Activated CD8-positive, alpha-beta memory T cell treated with anti-CD3 and anti-CD28 coated beads, Interleukin-2, amount 50 U/mL, for 1 hour (primary cell): ENCODE results near the gene FAM174C.

Experiments used
- DNase-seq: peaks from one replicate; pipeline ENCODE4 v3.0.0-alpha.2; 2020; ENCODE audit errors: extremely low read depth

FAM174C gene

DNA sequence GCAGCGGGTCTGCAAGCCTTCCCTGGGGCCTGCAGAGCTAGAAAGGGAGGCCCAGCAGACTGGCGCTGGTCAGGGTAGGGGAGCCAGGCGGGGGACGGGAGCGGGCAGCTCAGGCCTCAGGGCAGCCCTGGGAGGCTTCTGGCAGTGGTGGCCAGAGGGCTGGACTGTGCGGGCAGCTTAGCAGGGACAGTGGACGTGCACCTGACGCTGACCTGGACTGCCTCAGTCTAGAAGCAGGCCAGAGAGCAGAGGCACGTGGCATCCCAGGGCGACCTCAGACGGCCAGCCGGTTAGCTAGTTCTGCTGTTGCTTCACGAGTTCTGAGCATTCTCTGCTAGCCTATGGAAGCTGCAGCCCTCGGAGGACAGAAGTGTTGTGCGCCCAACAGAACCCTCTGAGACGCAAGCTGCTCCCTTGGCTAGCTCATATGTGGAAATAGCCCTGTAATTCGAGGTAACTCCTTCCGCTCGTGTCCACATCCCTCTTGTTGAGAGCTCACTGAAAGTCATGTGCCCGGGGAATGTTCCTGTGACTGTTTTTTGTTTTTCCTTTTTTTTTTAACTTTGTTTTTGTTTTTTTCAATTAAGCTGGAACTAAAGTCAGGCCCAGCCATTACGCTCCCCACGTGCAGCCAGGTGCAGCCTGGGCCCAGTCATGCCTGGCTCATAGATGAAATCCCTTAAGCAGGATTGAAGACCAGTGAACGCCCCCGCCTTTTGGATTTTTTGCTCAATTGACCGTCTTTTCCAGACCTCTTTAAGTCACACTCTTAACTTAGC, 1.9 kb upstream of the FAM174C start:
- DNase-seq = no peak

DNA sequence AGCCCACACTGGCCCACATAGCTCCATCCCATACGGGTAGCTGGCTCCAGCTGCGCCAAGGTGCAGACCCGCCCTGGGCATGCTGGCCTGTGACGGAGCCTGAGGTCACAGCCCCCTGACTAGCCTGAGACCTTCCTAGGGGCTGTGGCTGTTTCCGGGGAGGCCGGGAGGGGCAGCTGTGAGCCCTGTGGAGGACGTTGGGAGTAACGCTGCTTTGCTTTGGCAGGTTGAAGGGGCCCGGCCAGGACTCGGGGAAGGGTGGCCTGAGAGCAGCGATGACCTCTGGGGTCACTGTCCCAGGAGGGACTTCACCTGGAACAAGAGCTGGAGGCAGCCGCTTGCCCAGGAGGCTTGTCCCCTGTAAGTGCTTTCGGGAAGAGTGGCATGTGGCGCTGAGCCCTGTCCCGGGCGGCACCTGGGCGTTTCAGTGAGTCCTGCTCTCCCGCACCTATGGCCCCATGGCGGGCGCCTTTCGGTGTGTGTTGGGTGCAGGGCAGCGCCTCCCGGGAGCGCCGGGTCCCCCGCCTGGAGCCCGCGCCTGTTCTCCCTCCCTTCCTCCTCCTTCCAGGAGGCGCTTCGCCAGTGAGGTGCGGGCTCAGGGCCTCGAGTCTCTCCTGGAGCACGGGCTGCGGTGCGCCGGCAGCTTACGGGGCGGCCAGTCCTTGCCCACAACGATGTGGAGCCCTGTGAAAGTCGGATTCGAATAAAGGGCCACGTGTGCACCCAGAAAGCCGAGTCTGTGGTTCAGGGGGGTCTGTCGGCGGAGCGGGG, 1.1 kb upstream of the FAM174C start:
- no peak for DNase-seq

DNA sequence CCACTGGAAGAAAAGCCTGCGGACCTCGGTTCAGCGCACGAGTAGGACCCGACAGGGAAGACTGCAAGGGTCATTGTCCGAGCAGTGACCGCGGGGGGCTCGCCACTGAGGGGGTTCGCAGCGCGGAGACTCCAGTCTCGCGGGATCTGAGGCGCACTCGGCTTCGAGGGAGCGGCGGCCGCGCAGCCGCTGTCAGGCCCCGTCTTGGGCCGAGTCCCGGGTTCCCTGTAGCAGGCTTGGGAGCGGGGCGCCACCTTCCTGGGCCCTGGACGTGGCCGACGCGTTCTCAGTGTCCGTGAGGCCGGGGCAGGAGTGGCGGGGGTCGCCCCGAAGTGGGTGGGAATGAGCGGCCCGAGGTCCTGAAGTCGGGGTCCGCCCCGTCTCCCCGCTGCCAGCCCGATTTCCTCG, 474 bp upstream of the FAM174C start:
- DNase-seq = no peak

DNA sequence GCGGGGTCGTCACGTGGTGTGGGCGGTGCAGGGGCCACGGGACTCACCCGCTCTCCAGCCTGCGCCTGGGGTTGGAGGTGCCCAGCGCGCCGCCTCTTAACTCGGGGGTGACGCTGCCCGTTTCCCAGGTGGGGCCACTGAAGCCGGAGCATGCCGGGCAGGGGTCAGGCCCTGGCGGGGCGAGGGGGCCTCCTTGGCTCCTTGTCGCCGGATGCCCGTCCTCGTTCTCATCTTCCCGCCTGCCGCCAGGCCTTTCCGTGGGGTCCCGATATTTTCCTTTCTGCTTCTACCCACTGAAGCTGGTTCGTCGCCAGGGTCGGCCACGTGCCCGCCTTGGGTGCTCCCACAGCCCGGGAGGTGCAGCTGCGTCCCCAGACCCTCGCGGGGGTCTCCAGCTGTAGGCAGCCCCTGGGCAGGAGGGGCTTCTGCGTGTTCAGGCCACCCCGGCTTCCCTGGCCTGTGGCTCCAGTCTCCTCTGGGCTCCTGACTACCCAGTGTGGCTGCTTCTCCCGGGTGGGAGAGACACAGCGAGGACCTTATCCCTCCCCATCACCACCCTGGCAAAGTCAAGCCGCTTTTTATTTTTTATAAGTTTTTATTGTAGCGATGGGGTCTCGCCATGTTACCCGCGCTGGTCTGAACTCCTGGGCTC, 772 bp downstream of the FAM174C start:
- DNase-seq = no peak

DNA sequence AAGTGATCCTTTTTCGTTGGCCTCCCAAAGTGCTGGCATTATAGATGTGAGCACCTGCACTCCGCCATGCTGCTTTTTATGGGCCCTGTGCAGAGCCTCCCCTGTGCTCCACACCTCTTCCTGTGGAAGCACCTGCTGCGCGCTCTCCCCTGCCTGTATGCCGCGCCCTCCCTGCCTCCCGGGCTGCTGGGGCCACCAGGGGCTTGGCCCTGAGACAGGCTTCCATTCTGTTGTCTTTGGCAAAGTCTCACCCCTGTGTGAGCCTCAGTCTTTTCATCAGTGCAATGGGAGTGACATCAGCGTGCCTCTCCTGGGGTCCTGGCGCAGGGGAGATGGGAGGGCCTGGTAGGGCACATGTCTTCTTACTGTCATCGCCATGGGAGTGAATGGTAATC, 1.3 kb downstream of the FAM174C start:
- DNase-seq = no peak

DNA sequence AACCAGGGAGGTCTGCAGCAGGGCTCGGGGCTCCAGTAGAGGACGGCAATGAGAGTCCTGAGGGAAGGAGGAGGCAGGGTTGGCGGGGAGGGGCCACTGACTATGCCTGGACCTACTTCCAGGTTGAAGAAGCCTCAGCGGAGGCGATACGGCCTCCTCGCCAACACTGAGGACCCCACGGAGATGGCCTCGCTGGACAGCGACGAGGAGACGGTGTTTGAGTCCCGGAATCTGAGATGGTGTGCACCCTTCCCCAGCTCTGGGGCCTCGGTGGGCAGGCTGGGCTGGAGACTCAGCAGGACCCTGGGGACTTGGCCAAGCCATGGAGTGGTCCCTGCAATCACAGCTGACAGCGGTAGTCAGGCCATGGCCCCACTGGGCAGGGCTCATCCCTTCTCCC, 1.7 kb downstream of the FAM174C start:
- DNase-seq = no peak

DNA sequence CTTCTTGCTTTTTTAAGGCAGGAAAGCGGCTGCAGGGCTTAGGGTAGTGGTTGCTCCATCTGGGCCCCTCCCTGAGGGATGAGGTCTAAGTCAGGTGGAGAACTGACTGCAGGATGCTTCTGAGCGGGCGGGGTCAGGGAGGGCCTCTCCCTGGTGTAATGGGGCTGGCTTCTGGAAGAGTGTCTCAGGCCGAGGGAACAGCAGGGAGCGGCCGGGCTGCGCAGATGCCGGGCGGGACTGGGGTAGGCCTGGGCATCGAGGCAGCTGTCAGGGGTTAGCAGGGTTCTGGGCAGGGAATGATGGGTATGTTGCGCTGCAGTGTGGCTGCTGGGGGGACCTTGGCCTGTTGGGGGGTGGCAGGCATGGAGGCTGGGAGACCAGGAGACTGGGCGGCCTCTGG, 2.7 kb downstream of the FAM174C start:
- DNase-seq = no peak

DNA sequence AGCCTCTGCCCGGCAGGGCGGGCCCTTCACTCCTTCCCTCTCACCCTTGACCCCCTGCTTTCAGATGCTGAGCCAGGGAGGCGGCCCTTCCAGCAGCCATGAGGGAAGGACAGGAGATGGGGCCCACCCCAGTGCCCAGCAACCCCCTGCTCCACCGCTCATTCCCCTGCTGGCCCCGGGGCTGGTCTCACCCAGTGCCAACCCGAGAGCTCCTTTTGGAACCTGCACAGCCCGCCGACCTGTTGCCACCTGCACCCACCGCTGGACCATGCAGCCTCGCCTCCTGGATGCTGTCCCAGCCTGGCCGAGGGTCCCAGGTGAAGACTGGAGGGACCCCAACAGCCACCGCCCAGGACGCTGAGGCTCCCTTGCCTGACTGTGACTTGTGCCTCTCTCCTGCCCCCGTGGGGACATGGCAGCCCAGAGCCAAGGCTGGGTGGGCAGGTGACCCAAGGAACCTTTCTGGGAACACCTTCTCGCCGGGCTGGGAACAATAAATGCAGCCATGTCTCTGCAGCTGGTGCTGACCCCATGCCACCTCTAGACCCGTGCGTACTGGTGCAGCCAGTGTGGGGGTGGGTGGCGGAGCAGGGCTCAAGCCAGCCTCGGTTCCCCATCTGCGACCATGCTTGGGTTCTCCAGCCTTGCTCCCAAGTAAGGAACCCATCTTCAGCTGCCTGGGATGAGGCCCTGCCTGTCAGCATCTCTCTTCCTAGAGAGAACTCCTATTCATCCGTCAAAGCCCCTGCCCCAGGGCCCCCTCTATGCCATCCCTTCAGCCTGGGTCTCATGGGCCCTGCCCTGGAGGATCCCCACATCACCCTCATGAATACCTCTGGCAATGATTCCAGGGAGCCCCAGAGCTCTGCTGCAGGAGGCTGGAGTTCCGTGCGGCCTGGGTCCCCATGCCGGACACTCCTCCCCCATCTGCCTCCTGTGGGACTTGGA, 3.7 kb downstream of the FAM174C start:
- DNase-seq = no peak

DNA sequence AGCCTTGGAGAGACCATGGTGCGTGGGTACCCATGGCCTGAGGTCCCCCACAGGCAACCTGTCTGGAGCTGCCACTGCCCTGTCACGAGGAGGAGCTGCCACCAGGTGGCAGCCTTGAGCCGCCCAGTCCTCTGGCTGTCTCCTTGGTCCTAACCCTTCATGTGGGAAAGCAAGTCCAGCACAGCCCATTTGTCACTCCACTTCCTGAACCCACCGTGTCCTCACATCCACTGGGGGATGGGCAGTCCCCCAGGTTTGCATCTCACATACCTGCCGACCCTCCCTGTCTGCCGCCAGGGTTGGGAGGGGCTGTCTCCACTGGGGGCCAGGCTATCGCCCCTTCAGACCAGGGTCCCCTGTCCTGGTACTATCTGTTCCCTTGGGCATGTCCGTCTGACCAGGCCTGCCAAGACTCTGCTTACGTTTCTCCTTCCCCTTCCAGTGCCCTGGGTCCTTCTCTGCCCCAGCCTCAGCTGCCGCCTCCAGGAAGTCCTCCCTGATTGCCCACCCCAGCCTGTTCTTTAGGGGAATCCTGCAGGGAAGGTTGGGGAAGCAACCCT, 4.5 kb downstream of the FAM174C start:
- no peak for DNase-seq

DNA sequence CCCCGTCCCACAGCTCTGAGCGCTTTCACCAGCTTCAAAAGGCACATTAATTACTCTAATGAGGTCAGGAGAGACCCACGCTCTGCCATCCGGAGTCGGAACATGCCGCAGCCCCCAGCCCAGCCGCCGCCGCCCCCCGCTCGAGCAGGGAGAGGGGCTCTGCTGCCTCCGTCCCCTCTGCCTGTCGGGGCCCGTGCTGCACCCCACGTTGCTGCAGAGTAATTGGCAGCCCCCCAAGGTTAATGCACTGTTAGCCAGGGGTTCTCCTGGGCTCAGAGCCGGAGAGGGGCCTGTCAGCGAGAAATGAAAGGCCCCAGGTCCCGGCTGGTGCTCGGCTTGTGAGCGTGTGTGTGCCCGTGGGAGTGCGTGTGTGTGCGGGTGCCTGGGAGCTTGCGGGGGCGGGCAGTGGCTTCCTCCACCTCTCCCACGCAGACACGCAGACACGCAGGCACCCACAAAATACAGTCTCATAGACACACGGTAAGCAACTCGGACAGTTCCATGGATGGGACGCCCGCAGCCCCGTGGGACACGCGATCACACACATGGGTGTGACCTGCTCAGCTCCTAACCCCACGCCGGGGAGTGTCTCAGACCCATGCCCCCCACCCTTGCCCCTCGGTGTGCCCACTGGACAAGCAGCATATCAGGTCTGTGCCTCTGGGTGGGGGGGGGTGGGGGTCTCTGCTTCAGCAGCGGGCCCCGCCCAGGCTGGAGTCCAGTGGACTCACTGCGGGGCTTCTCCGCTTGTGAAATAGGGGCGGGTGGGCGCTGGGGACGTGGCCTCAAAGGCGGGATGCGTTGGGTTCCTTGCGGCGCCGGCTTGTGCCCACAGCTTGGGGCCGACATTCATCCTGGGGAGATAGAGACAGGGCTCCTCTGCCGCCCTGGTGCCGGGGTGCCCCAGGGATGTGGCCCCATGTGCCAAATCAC, 5.6 kb downstream of the FAM174C start:
- DNase-seq = no peak

DNA sequence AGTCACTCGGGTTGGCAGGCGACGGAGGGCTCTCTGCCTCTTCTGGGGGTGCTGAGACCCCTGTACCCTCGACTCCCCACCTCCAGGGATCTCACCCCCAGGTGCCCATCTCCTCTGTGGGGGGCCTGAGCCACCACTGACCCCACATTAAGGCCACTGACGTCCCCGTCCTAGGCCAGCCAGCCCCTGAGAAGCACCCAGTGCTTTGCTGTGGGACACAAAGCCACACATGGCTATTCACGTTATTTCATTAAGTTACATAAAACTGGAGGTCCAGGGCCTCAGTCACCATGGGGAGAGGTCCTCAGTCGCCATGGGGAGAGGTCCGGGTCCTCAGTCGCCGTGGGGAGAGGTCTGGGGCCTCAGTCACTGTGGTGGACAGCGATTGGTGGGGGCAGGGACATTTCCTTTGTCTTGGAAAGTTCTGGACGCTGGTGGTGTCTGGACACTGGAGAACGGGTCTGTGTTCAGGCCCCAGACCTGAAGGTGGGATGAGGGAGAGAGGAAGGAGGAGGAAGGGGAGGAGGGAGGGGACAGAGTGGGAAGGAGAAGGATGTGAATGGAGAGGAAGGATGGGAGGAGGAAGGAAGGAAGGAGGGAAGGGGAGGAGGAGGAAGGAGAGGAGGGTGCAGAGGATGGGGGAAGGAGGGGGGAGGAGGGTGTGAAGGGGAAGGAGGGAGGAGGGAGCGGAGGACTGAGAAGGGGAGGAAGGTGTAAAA, 6.4 kb downstream of the FAM174C start:
- no peak for DNase-seq

DNA sequence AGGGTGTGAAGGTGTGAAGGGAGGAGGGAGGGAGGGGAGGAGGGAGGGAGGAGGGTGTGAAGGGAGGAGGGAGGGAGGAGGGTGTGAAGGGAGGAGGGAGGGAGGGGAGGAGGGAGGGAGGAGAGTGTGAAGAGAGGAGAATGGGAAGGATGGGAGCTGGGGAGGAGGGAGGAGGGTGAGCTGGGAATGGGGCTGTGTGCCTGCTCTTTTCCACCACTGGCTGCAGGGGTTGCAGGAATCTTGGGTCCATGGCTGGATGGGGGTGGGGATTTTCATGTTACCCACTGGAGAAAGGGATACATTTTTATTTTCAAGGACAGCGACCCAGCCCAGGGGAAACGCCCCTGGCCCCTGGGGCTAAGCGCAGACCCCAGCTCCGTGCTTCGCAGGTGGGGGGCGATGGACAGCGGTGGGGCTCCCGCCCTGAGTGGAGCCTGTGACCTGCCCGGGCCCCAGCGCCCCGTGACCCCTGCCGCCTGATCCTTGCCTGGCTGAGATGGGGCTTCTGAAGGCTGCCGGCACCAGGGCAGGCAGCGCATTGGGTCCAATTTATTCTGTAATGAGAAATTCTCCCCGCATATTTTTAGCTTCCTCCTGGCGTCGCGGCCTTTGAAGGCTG, 7.4 kb downstream of the FAM174C start:
- no peak for DNase-seq

DNA sequence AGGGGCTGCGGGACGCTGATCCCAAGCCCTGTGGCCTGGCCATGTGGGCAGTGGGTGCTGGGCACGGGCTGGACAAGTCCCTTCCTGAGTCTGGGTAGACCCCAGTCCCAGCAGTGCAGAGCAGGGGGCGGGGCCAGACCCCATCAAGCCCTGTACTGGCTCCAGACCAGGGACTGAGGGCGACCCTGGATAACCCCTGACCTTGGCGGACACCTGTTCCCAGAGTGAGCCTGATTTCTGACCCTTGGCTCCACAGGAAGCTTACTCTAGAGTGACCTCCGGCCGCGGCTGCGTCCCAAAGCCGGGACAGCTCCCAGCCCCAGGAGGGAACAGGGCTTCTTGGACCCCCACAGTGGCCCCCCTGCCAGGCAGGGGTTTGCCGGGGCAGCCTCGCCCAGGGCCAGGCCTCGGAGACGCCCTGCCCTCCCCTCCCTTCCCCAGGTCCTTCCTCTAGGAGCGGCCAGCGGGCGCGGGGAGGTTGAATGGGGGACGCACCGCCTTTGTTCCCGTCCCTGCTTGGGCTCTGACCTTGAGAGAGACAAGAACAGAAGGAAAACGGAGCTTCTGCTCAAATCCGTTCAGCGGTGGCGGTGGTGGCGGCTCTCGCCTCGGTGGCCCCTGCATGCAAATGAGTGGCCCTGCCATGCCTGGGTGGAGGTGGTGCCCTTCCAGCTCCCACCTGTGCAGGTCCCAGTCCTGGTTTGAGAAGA, 8.0 kb downstream of the FAM174C start:
- no peak for DNase-seq

DNA sequence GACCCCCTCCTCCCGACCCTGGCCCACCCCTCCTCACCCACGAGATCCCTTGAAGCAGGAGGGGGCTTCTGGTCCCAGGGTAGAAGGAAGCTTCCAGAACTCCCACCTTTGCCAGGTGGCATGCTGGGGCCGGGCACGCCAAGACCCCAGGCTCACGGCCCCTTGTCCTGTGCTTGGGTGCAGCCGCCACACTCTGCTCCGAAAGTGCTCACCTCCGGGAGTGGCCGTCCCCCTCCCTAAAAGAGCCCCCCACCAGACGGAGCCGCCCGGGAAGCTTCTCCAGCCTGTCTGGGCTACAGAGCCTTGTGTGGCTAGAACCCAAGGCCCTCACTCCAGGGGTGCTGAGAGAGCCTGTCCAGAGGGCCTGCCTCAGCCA, 8.6 kb downstream of the FAM174C start:
- no peak for DNase-seq

DNA sequence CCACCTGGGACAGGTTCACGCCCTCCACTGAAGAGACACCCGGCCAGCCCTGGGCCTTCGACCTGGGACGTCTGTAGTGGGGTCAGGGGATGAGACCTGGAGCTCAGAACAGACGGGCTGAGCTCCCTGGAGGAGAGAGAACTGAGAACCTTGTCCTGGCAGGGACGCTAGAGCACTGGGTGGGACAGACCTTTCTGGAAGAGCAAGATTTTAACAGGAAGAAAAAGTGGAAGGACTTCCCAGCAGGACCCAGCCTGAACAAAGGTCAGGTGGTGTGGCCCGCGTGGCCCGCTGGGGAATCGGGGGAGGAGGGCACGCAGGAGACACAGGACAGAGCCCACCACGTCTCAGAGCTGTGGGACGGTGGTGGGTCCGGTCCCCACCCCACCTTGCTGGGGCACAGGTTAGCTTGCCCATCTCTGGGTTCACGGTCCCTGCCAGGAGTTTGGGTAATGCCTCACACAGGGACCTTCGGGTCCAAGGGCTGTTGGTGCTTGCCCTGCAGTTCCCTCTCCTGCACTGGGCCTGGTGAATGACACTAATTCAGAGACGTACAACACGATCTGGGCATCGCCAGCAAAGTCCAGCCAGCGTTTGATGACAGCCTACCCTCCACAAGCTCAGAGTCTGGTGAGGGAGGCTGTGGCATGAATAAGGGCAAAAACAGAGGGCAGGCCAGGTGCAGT, 9.1 kb downstream of the FAM174C start:
- DNase-seq = no peak

DNA sequence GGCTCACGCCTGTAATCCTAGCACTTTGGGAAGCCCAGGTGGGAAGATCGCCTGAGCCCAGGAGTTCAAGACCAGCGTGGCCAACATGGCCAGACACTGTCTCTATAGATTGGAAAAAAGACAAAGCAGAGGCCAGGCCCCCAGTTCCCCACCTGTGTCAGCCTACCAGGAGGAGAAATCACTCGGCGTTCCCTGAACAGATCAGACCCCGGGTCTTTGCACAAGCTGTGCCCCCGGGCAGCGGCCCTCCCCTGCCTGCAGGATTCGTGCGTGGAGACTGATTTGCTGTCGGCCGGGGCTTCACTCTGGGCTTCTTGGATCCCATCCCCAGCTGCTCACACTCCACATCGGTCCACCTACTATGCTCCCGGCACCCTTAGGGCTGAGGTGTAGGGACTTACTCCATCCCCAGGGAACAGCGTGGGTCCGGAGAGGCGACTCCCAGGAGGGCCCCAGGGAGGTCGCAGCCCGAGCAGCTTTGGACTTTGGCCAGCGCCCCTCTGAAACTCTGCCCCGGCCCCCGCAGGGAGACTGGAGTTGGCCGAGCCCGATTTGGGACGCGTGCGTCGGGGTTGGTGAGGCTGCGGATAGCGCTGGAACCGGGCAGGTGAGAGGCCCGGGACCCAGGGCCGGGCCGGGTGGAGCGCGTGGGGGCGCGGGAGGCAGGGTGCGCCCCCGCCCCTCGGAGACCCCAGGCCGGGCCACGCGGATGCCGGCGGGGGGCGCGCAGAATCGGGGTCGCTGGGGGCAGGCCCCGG, 9.8 kb downstream of the FAM174C start:
- no peak for DNase-seq

DNA sequence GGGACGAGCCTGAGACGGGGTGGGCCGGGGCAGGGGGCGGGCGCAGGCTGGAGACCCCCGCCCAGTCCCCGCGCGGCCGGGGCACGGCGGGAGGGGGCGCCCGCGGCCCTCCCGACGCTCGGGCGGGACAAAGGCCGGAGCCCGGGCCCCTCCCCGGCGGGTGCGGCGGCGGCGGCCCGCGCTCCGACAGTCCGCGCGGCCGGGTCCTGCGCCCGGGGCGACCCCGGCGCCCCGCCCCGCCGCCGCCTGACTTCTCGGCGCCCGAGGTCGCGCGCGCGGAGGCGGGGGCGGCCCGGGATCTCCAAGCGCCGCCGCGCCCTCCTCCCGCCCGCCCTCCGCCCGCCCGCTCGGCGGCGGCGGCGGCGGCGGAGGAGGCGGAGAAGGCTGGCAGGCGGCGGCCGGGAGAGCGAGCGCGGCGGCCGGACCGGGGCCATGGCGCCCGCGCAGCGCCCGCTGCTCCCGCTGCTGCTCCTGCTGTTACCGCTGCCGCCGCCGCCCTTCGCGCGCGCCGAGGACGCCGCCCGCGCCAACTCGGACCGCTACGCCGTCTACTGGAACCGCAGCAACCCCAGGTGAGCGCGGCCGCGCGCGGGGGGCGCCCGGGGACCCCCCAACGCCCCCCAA, 10.5 kb downstream of the FAM174C start, which contains the start of gene EFNA2:
Gene EFNA2, plus strand, starts transcription at position 137 of the 624 bp plus-strand sequence. Its CDS starts 296 bp downstream, at position 433.
- no peak for DNase-seq
